T47D (cell line): Measurements from ENCODE around the gene SRGAP2C.
"Not testable (repeated sequence)": the region's sequence is repeated elsewhere in the genome, so short reads cannot be mapped to it uniquely, and the experiment has no call there.

Experiments used
- DNase-seq, 2 experiments: peaks; one replicate each; pipeline versions ENCODE4 v3.0.0 to v3.0.0-alpha.2; 2011 to 2012; ENCODE audit warnings: low read depth in 1 of 2, low spot score in 1 of 2
- in situ Hi-C: cut with HindIII; loops from 2 replicates; pipeline ENCODE4 v1.10.0; 2016; ENCODE audit warnings: low sequenced_read_pairs, low pct_unique_long_range_greater_than_20kb

Gene SRGAP2C

DNA sequence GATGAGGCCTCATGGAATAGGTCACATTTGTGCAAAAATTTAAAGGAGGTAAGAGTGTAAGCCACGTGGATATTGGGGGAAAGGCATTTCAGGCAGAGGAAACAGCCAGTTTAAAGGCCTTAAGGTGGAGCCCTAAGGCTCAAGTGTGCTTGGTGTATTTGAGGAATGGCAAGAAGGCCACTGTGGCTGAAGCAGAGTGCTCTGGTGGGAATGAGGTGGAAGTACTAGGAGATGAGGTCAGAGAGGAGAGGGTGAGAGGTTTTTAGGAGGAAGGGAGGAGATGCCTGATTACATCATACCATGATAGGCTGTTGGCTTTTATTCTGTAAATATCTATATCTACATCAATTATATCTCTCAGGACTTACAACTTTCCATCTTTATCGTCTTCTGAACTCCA lies 75.4 kb downstream of the SRGAP2C start:
- DNase-seq, in situ Hi-C loops: not testable (repeated sequence)

DNA sequence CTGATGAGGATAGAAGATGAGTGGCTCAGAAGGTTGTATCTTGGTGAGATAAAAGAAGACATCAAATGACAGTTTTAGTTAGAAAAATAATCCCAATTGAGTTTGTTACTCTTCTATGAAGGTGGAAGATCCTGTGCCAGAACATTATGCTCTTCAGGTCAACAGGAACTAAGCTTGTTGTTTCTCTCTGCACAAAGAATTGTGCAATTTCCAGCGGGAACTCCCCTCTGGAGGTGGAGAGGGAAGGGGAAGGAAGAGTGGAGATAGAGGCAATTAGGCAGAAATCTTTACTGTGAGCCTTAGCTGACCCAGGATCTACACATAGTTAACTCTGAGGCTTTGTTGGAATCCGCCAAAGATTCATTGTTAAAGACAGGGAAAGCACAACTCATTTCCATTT lies 77.4 kb downstream of the SRGAP2C start:
- DNase-seq, in situ Hi-C loops: not testable (repeated sequence)

- DNase-seq, in situ Hi-C loops: not testable (repeated sequence)
Observed at GRCh38 chr1:121263789-121264244, 79.0 kb downstream of the SRGAP2C start.

DNA sequence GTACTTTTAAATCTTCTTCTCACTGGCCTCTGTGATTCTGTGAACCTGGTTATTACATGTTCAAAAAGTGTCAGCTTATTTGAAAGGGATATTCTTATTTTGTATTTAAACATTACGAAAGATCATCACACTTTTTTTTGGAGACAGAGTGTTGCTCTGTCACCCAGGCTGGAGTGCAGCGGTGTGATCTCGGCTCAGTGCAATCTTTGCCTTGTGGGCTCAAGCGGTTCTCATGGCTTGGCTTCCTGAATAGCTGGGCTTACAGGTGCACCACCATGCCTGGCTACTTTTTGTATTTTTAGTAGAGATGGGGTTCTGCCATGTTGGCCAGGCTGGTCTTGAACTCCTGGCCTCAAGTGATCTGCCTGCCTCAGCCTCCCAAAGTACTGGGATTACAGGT lies 82.3 kb downstream of the SRGAP2C start:
- DNase-seq, in situ Hi-C loops: not testable (repeated sequence)

DNA sequence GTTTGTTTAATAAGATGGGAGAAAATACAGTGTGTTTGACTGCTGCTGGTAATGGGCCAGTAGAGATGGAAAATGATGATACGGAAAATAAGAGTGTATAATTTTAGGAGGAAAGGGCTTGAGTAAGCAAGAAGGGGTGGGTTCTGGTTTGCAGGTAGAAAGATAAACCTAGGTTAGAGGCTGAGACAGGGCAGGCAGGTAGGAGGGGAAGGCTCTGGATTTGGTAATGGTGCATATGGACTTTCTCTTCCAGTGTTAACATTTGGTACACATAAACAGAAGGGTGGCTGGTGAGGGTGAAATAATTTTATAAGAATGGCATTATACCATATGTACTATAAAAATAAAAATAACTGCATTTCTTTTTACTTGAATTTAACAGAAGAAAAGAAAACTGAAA lies 84.5 kb downstream of the SRGAP2C start:
- in situ Hi-C loops, DNase-seq: not testable (repeated sequence)

DNA sequence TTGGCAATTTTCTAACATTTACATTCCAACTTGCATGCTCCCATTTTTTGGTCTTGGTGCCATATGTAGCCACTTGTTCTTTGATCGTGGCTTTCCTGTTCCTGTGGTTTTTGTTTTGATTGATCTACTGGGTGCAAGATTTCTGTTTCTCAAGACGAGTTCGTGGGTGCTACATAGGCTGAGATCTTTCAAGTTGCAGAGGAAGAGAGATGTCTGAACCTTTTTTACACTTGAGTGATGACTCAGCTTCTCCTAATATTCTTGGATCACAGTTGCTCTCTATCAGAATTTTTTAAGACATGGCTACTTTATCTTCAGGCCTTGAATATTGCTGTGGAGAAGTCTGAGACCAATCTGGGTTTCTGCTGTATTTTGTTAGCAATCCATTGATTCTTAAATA lies 85.2 kb downstream of the SRGAP2C start:
- DNase-seq, in situ Hi-C loops: not testable (repeated sequence)

- DNase-seq, in situ Hi-C loops: not testable (repeated sequence)
Observed at GRCh38 chr1:121271143-121271715, 86.5 kb downstream of the SRGAP2C start.

- DNase-seq, in situ Hi-C loops: not testable (repeated sequence)
Observed at GRCh38 chr1:121275435-121275834, 90.7 kb downstream of the SRGAP2C start.

DNA sequence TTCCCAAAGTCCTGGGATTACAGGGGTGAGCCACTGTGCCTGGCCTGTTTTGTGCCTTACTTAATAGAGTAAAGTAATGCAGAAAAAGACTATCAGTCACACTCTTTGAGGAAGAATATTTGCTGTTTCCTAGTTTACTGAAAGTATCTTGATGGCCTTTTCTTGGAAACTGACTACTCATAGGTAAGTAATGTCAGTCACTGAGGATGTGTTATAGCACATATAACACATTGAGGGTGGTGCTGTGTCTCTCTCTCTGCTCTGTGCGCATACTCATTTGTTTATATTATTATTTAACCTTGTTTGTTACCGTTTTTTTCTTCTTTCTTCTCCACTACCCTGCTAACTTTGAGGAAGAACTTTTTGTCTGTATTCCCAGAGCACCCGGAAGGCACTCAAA lies 93.4 kb downstream of the SRGAP2C start:
- in situ Hi-C loops: not testable (repeated sequence)

DNA sequence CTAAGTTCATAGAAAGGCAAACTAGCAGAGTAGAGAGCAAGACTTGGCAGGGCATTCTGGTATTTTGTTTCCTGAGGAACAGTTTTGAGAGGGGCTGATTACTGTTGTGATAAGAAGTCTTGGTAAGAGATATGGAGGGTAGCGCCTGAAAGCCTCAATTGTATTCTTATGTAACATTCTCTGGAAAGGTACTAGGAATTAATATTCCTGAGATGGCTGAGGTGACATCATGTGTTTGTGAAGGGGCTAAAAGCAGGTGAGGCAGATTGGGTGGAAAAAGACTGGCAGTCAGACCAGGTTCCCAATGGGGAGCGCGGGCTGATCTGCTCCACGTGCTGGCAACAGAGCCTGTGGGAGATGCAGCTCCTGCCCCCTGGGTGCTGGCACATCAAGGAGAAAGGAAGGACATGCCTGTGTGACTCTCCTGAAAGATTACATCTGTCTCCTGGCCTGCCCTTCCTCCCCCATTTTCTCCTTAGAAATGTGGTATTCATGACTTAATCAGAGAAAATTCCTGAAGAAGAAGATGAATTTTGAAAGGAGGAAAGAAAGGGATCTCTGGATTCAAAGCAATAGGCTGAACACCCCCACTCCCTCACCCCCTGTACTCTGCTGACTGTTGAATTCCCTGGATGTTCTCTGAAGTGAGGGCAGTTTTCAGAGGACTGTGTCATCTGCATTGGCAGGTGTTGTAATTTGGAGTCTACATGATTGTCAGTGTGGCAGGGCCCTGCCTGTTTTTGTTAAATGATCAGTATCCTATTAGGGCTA lies 94.2 kb downstream of the SRGAP2C start:
- DNase-seq, in situ Hi-C loops: not testable (repeated sequence)

More for the DNA sequence above, 93.4 kb downstream of the SRGAP2C start:
- not testable (repeated sequence) for DNase-seq

- DNase-seq, in situ Hi-C loops: not testable (repeated sequence)
Observed at GRCh38 chr1:121279548-121279898, 94.7 kb downstream of the SRGAP2C start.

- in situ Hi-C loops, DNase-seq: not testable (repeated sequence)
Observed at GRCh38 chr1:121280699-121281317, 96.0 kb downstream of the SRGAP2C start.

GRCh38 chr1:121281480-121281879 lies 96.7 kb downstream of the SRGAP2C start:
- DNase-seq, in situ Hi-C loops: not testable (repeated sequence)

DNA sequence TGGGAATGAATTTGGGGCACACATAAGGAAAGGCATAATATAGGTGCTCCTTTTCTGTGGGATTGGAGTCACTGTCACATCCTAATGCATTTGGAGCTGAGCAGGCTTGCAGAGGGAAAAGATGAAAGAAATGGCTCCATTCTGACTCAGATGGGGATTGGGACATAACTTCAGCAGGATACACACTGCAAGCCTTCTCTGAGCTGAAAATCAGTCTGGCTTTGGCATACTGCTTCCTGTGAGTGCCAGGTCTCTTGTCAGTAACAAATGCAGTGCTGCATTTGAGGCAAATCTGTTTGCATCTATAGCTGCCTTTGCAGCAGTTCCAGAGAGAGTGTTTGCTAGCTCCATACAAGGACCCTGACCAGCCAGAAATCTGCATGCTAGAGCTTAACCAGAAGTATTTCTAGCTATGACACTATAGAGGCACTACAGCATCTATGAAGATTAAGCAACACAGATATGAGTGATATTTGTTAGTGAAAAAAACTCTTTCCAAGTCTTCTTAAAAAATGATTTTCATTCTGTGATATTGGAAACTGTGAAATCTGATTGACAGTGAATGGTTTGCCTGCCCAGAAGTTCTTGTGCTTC lies 98.9 kb downstream of the SRGAP2C start:
- DNase-seq, in situ Hi-C loops: not testable (repeated sequence)

DNA sequence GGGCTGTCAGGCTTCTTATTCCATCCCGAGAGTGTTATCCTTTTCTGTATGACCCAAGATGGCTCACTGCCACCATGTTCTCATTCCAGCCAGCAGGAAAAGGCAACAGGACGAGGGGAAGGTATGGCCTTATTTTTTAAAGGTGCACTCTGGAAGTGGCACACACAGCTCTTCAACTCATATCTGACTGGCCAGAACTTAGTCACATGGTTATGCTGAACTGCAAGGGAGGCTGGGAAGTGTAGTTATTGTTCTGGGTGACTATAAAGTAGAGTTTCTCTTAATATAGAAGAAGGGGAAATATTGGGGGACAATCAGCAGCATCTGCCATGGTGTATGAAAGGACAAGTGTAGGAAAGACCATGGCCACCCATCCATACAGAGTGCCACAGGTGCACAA lies 107.8 kb downstream of the SRGAP2C start:
- in situ Hi-C loops: not testable (repeated sequence)

DNA sequence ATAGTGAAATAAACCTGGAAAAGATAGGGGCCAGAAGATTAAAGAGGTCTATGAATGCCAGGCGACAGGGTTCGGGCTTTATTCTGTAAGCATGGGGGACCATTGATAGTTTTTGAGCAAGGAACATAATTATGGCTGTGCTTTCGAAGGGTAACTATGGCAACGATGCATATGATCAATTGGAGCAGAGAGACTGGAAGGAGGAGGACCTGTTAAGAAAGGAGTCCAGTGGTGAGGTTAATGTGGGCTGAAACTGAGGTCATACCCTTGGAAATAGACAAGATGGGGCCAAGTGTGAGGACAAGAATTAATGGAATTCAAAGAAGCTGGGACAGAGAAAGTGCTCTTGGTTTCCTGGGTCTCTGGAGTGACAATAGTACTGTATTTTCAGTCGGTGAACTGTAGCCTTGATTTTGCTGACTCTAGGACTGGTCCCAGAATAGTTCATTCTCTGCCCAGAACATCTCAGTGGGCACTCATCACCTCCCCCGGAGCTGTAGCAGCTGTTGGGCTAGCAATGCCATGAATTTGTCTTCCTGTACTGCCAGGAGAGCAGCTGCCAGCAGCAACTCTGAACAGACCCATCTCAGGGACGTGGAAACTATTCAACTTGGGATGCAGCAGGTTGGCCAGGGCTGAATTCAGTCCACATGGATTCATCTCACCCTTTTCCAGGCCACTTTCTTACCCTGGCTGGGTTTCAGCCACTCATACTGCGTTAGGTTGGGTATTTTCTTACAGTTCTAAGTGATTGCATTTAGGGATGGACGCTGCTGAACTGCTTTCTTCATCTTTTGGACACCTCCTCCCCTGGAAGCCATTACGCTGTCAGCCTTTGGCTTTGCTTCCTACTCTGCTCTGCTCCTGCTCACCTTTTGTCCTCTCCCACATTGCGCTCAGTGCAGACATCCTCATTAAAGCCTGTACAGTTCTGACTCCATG lies 108.8 kb downstream of the SRGAP2C start:
- in situ Hi-C loops, DNase-seq: not testable (repeated sequence)

More for the DNA sequence above, 107.8 kb downstream of the SRGAP2C start:
- DNase-seq: not testable (repeated sequence)

DNA sequence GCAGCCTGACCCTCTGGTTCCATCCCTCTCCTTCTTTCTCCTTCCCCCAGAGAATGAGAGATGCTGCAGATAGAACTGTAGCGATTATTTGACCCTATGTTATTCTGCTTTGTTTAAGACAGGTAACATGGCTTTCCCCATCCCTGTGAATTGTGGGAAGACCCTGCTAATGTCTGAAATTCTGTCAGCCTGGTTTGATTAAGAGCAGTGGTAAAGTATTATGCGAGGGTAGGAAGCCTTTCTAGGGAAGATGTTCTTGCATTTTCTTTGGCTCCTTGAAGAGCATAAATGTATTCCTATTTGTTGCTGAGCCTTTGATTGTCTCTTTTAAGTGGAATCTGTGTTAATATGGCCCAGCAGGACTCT lies 109.4 kb downstream of the SRGAP2C start:
- in situ Hi-C loops, DNase-seq: not testable (repeated sequence)
